SU-DHL-6 (cell line): ENCODE data around the gene KCTD18.

Source experiments
- CTCF ChIP-seq: fragments of 200-600 bp; sonication (generic); IDR thresholded peaks from one replicate; pipeline ENCODE4 v1.5.1; 2017; ENCODE audit warnings: antibody characterized with exemption, mild to moderate bottlenecking, low read length, moderate library complexity; ENCODE audit not compliant: insufficient read depth, poor library complexity, severe bottlenecking
- EZH2phosphoT487 ChIP-seq: fragments of 200-600 bp; sonication (generic), shearing (Covaris generic); conservative IDR thresholded peaks from 2 replicates; pipeline ENCODE4 v1.6.1; 2018; ENCODE audit warnings: mild to moderate bottlenecking, antibody characterized with exemption, low read length, moderate library complexity, mixed read lengths

GRCh38 chr2:200444530-200444929, 65.3 kb downstream of the KCTD18 start:
- TF ChIP-seq CTCF, result no peak
- no peak for TF ChIP-seq EZH2phosphoT487
